HepG2 (cell line): ENCODE measurements around the gene NOTUM. TPM values are rescaled to one million over a fixed set of nuclear protein-coding genes. Genes with fewer than 3 reads are reported as not detected.
A peak's percentile ranks its signal among the peaks of the same experiment; 100 is the strongest.

Source experiments
- ATF5 ChIP-seq: sonication (generic); formaldehyde crosslinking; IDR thresholded peaks from 2 replicates; pipeline ENCODE4 v1.4.0; 2020; ENCODE audit warnings: mild to moderate bottlenecking, low read depth, missing genetic modification reagents
- ATM ChIP-seq: fragments of 450-650 bp; IDR thresholded peaks from 2 replicates; pipeline ENCODE4 v1.7.1; 2017; ENCODE audit warnings: mild to moderate bottlenecking, borderline replicate concordance
- ELF4 ChIP-seq: sonication (generic); formaldehyde crosslinking; IDR thresholded peaks from 2 replicates; pipeline ENCODE4 v1.5.0; 2020; ENCODE audit warnings: missing genetic modification reagents, mild to moderate bottlenecking, moderate library complexity, borderline replicate concordance
- EP300 ChIP-seq, 3 experiments: sonication (generic) in 1 of 3; formaldehyde crosslinking in 1 of 3; IDR thresholded peaks; 2 replicates each; pipeline versions ENCODE4 v1.5.1 to v1.6.1; 2011 to 2020; ENCODE audit warnings: low read depth in 2 of 3, low read length in 2 of 3, borderline replicate concordance in 1 of 3, improper control_type of control experiment in 1 of 3, mild to moderate bottlenecking in 1 of 3, missing genetic modification reagents in 1 of 3, moderate library complexity in 1 of 3
- FLYWCH1 ChIP-seq: sonication (generic); formaldehyde crosslinking; IDR thresholded peaks from 2 replicates; pipeline ENCODE4 v1.8.1; 2023; ENCODE audit warnings: mild to moderate bottlenecking, missing genetic modification reagents
- FOSL2 ChIP-seq: sonication (generic); formaldehyde crosslinking; IDR thresholded peaks from 2 replicates; pipeline ENCODE4 v1.4.0; 2020; ENCODE audit warnings: missing genetic modification reagents
- JUN ChIP-seq: sonication (generic); formaldehyde crosslinking; IDR thresholded peaks from 2 replicates; pipeline ENCODE4 v1.4.0; 2020; ENCODE audit warnings: mild to moderate bottlenecking, missing genetic modification reagents
- LCORL ChIP-seq, 2 experiments: fragments of 450-650 bp in 1 of 2; sonication (generic) in 1 of 2; formaldehyde crosslinking in 1 of 2; IDR thresholded peaks; 2 replicates each; pipeline versions ENCODE4 v1.5.0 to v1.6.1; 2017 to 2020; ENCODE audit warnings: antibody characterized with exemption in 1 of 2, missing genetic modification reagents in 1 of 2
- NFE2L1 ChIP-seq: sonication (generic); formaldehyde crosslinking; IDR thresholded peaks from 2 replicates; pipeline ENCODE4 v1.4.0; 2020; ENCODE audit warnings: missing genetic modification reagents, mild to moderate bottlenecking, borderline replicate concordance
- NKX3-1 ChIP-seq: sonication (generic); formaldehyde crosslinking; IDR thresholded peaks from 2 replicates; pipeline ENCODE4 v1.5.0; 2020; ENCODE audit warnings: missing genetic modification reagents
- TBP ChIP-seq: sonication (generic); formaldehyde crosslinking; IDR thresholded peaks from 2 replicates; pipeline ENCODE4 v1.5.0; 2020; ENCODE audit warnings: missing genetic modification reagents
- UBTF ChIP-seq: sonication (generic); formaldehyde crosslinking; IDR thresholded peaks from 2 replicates; pipeline ENCODE4 v1.4.0; 2020; ENCODE audit warnings: mild to moderate bottlenecking, missing genetic modification reagents
- ZMAT3 ChIP-seq: sonication (generic); formaldehyde crosslinking; conservative IDR thresholded peaks from 2 replicates; pipeline ENCODE4 v1.7.0; 2021; ENCODE audit warnings: missing genetic modification reagents
- ZNF382 ChIP-seq: sonication (generic); formaldehyde crosslinking; IDR thresholded peaks from 2 replicates; pipeline ENCODE4 v1.5.0; 2020; ENCODE audit warnings: missing genetic modification reagents, mild to moderate bottlenecking, borderline replicate concordance
- ZNF44 ChIP-seq: sonication (generic); formaldehyde crosslinking; IDR thresholded peaks from 2 replicates; pipeline ENCODE4 v1.5.1; 2020; ENCODE audit warnings: mild to moderate bottlenecking, missing genetic modification reagents
- ZNF674 ChIP-seq: sonication (generic); formaldehyde crosslinking; IDR thresholded peaks from 2 replicates; pipeline ENCODE4 v1.5.0; 2020; ENCODE audit warnings: low read depth, mild to moderate bottlenecking, missing genetic modification reagents
- ZNF75D ChIP-seq: sonication (generic); formaldehyde crosslinking; IDR thresholded peaks from 2 replicates; pipeline ENCODE4 v1.8.1; 2023; ENCODE audit warnings: missing genetic modification reagents, mild to moderate bottlenecking, borderline replicate concordance
- ZNF777 ChIP-seq: sonication (generic); formaldehyde crosslinking; IDR thresholded peaks from 2 replicates; pipeline ENCODE4 v1.4.0; 2020; ENCODE audit warnings: missing genetic modification reagents
- ZSCAN5A ChIP-seq: sonication (generic); formaldehyde crosslinking; IDR thresholded peaks from 2 replicates; pipeline ENCODE4 v1.8.0; 2022; ENCODE audit warnings: mild to moderate bottlenecking, missing genetic modification reagents, borderline replicate concordance
- polyA plus RNA-seq, 8 experiments: library from polyadenylated mRNA; depleted of rRNA in 3 of 8; stranded (reverse) in 7 of 8; unstranded in 1 of 8; fragments of >200 nt; fragmentation: Illumina TruSeq in 4 of 8; extraction: Trizol in 4 of 8; gene quantifications; 2 replicates each; pipeline versions ENCODE4 v1.2.1 to v1.2.3, GENCODE V29; 2011 to 2016; ENCODE audit warnings: low read depth in 4 of 8, missing spikeins in 1 of 8, mixed read lengths in 1 of 8; ENCODE audit not compliant: insufficient read depth in 1 of 8
- total RNA-seq, 5 experiments: library from RNA; depleted of rRNA; stranded (reverse); fragments of >200 nt; fragmentation: Illumina TruSeq; extraction: Trizol; gene quantifications; 2 replicates each; pipeline ENCODE4 v1.2.3, GENCODE V29; 2016; ENCODE audit warnings: low read depth in 1 of 5
- TF ChIP-seq, protein P1 (sequence below): IDR thresholded peaks from 2 replicates; pipeline ENCODE4 v1.6.1; 2016

Gene NOTUM
- total and polyA plus RNA-seq, 2 of the 13 experiments (the other 11 are each of a cell fraction or from before 2014, with no cell fraction given), result 150 to 160 TPM

- peak; percentile 75 for TF ChIP-seq ZSCAN5A
- TF ChIP-seq UBTF (CRISPR knock-in tag), result no peak; the same call in 1 of the 2 replicates
- peak; percentile 2; the same call in 1 of the 2 replicates for TF ChIP-seq ZMAT3 (CRISPR knock-in tag)
- peak; percentile 90 to 98 for TF ChIP-seq EP300 (IDR thresholded peaks at IDR 0.05; ENCODE audit: low read depth in 2 of 2, low read length in 2 of 2)
- peak; percentile 70; the same call in 1 of the 2 replicates for TF ChIP-seq EP300 (CRISPR knock-in tag; IDR thresholded peaks at IDR 0.05; ENCODE audit: borderline replicate concordance)
- no peak for TF ChIP-seq LCORL (IDR thresholded peaks at IDR 0.05)
- TF ChIP-seq LCORL (CRISPR knock-in tag; IDR thresholded peaks at IDR 0.05), result peak; percentile 89
- TF ChIP-seq NKX3-1 (CRISPR knock-in tag), result peak; percentile 43; the same call in 1 of the 2 replicates
- no peak; the same call in 1 of the 2 replicates for TF ChIP-seq FOSL2 (CRISPR knock-in tag)
- TF ChIP-seq ZNF674 (CRISPR knock-in tag), result no peak
- TF ChIP-seq NFE2L1 (CRISPR knock-in tag), result no peak
- TF ChIP-seq ELF4 (CRISPR knock-in tag), result no peak
- TF ChIP-seq ATM, result no peak
- TF ChIP-seq ZNF382 (CRISPR knock-in tag), result no peak
- no peak for TF ChIP-seq FLYWCH1 (CRISPR knock-in tag)
- no peak for TF ChIP-seq JUN (CRISPR knock-in tag)
- TF ChIP-seq, protein P1, sequence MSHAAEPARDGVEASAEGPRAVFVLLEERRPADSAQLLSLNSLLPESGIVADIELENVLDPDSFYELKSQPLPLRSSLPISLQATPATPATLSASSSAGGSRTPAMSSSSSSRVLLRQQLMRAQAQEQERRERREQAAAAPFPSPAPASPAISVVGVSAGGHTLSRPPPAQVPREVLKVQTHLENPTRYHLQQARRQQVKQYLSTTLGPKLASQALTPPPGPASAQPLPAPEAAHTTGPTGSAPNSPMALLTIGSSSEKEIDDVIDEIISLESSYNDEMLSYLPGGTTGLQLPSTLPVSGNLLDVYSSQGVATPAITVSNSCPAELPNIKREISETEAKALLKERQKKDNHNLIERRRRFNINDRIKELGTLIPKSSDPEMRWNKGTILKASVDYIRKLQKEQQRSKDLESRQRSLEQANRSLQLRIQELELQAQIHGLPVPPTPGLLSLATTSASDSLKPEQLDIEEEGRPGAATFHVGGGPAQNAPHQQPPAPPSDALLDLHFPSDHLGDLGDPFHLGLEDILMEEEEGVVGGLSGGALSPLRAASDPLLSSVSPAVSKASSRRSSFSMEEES, result no peak
- TF ChIP-seq ZNF44 (CRISPR knock-in tag), result no peak
- TF ChIP-seq TBP (CRISPR knock-in tag), result no peak
- no peak for TF ChIP-seq ZNF75D (CRISPR knock-in tag)
- peak; percentile 47; the same call in 1 of the 2 replicates for TF ChIP-seq ZNF777 (CRISPR knock-in tag)
- TF ChIP-seq ATF5 (CRISPR knock-in tag), result no peak
These were observed 33.8 kb upstream of the NOTUM start (continued) for GRCh38 chr17:81994593-81995462.
